ENCODE results near the gene SLFN12L.

The SLFN12L gene

GRCh38 chr17:35432176-35433074 is 105.1 kb downstream of the SLFN12L start, which contains the start of gene SLFN12:
Gene SLFN12 (minus strand): TSS chr17:35432500. CDS start chr17:35423028, 9,472 bp downstream.
- DNase-seq (ENCODE audit: low read depth in 2 of 2) = peak; percentile 22 to 30

GRCh38 chr17:35429702-35430101 is 107.8 kb downstream of the SLFN12L start:
- DNase-seq (ENCODE audit: low read depth in 2 of 2) = no peak

GRCh38 chr17:35428229-35428628 is 109.2 kb downstream of the SLFN12L start:
- no peak for DNase-seq (ENCODE audit: low read depth in 2 of 2)

GRCh38 chr17:35423761-35424160 is 113.7 kb downstream of the SLFN12L start:
- DNase-seq (ENCODE audit: low read depth in 2 of 2) = no peak

Data from activated CD4-positive, alpha-beta T cell treated with anti-CD3 and anti-CD28 coated beads for 24 hours (primary cell).